Activated CD4-positive, alpha-beta T cell treated with anti-CD3 and anti-CD28 coated beads for 1 hour (primary cell): ENCODE results near the gene PLXNB1.

Experiments used
- DNase-seq: peaks from one replicate; pipeline ENCODE4 v3.0.0-alpha.2; 2020

Gene PLXNB1

GRCh38 chr3:48433472-48434118 lies 3.7 kb upstream of the PLXNB1 start:
- DNase-seq = no peak

- DNase-seq = no peak
These were observed 2.8 kb upstream of the PLXNB1 start for GRCh38 chr3:48432411-48433371.

- DNase-seq = no peak
These were observed 1.5 kb upstream of the PLXNB1 start for GRCh38 chr3:48431224-48432029.

- no peak for DNase-seq
These were observed 819 bp upstream of the PLXNB1 start for GRCh38 chr3:48430708-48431101.

- DNase-seq = peak; percentile 58
These were observed 448 bp downstream of the PLXNB1 start for GRCh38 chr3:48429317-48429959.

GRCh38 chr3:48428572-48429316 lies 1.1 kb downstream of the PLXNB1 start:
- no peak for DNase-seq

GRCh38 chr3:48428088-48428571 lies 1.8 kb downstream of the PLXNB1 start:
- no peak for DNase-seq

GRCh38 chr3:48427630-48427962 lies 2.3 kb downstream of the PLXNB1 start:
- no peak for DNase-seq

GRCh38 chr3:48426944-48427629 lies 2.8 kb downstream of the PLXNB1 start:
- DNase-seq = no peak

- no peak for DNase-seq
These were observed 3.4 kb downstream of the PLXNB1 start for GRCh38 chr3:48426401-48426909.

GRCh38 chr3:48425281-48425812 lies 4.5 kb downstream of the PLXNB1 start:
- DNase-seq = no peak

- no peak for DNase-seq
These were observed 5.8 kb downstream of the PLXNB1 start for GRCh38 chr3:48423883-48424695.

GRCh38 chr3:48423241-48423882 lies 6.5 kb downstream of the PLXNB1 start:
- no peak for DNase-seq

- no peak for DNase-seq
These were observed 7.2 kb downstream of the PLXNB1 start for GRCh38 chr3:48422681-48423080.

- no peak for DNase-seq
These were observed 7.6 kb downstream of the PLXNB1 start for GRCh38 chr3:48422272-48422671.

GRCh38 chr3:48420561-48420960 lies 9.3 kb downstream of the PLXNB1 start:
- no peak for DNase-seq

GRCh38 chr3:48419597-48419996 lies 10.3 kb downstream of the PLXNB1 start:
- DNase-seq = no peak

- no peak for DNase-seq
These were observed 10.7 kb downstream of the PLXNB1 start for GRCh38 chr3:48419149-48419548.

GRCh38 chr3:48418651-48419050 lies 11.2 kb downstream of the PLXNB1 start:
- no peak for DNase-seq
